ENCODE results near the gene LUC7L2. TPM values are rescaled to one million over a fixed set of nuclear protein-coding genes. Genes with fewer than 3 reads are reported as not detected.
"Not testable (repeated sequence)": the region's sequence is repeated elsewhere in the genome, so short reads cannot be mapped to it uniquely, and the experiment has no call there.

LUC7L2 gene
- total RNA-seq, 1 donor from 2014 or later: 56.0 TPM

DNA sequence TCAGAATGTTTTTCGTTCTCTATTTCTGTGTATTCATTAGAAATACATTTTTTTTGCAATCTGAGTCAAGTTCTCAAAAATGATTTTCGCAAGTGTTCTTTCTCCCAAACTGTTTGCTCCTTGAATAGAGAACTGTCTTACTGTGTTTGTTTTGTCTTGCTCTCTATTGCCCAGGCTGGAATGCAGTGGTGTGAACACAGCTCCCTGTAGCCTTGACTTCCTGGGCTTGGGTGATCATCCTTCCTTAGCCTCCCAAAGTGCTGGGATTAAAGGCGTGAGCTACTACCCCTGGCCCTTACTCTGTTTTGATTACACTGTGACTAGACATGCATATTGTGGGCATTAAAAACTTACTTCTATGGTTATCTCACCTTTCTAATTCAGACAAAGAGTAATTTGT, 56.7 kb downstream of the LUC7L2 start:
- no peak overlapping the region for H3K4me3 ChIP-seq (ENCODE audit: low read depth, low read length)
- no peaks in the 10 kb centered on the region for H3K36me3 ChIP-seq (ENCODE audit: control insufficient read depth, insufficient read depth, low read length)
- DNase-seq (ENCODE audit: low read depth): no peak
- TF ChIP-seq, protein P1, sequence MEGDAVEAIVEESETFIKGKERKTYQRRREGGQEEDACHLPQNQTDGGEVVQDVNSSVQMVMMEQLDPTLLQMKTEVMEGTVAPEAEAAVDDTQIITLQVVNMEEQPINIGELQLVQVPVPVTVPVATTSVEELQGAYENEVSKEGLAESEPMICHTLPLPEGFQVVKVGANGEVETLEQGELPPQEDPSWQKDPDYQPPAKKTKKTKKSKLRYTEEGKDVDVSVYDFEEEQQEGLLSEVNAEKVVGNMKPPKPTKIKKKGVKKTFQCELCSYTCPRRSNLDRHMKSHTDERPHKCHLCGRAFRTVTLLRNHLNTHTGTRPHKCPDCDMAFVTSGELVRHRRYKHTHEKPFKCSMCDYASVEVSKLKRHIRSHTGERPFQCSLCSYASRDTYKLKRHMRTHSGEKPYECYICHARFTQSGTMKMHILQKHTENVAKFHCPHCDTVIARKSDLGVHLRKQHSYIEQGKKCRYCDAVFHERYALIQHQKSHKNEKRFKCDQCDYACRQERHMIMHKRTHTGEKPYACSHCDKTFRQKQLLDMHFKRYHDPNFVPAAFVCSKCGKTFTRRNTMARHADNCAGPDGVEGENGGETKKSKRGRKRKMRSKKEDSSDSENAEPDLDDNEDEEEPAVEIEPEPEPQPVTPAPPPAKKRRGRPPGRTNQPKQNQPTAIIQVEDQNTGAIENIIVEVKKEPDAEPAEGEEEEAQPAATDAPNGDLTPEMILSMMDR (IDR thresholded peaks at IDR 0.05; ENCODE audit: insufficient read depth, low read length, poor library complexity, severe bottlenecking): no peak
- H3K27me3 ChIP-seq (ENCODE audit: control insufficient read depth, insufficient read depth, low read length): no peaks in the 10 kb centered on the region

DNA sequence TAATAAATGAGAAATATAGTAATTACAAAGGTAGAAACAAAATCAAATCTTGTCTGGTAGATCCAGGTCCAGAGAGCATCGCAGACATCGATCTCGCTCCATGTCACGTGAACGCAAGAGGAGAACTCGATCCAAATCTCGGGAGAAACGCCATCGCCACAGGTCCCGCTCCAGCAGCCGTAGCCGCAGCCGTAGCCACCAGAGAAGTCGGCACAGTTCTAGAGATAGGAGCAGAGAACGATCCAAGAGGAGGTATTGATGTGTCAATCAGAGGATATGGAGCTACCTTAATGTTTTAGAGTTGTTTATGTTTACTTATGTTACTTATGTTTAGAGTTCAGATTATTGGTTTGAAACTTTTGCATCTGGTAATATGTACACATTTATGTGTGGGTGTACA, 57.8 kb downstream of the LUC7L2 start:
- Histone ChIP-seq H3K27me3 (ENCODE audit: control insufficient read depth, insufficient read depth, low read length) (no peaks in the 10 kb centered on the region), H3K36me3 (ENCODE audit: control insufficient read depth, insufficient read depth, low read length) (no peaks in the 10 kb centered on the region), H3K4me3 (ENCODE audit: low read depth, low read length) (no peak overlapping the region)
- TF ChIP-seq, protein P1 (IDR thresholded peaks at IDR 0.05; ENCODE audit: insufficient read depth, low read length, poor library complexity, severe bottlenecking): no peak
- DNase-seq (ENCODE audit: low read depth): no peak

DNA sequence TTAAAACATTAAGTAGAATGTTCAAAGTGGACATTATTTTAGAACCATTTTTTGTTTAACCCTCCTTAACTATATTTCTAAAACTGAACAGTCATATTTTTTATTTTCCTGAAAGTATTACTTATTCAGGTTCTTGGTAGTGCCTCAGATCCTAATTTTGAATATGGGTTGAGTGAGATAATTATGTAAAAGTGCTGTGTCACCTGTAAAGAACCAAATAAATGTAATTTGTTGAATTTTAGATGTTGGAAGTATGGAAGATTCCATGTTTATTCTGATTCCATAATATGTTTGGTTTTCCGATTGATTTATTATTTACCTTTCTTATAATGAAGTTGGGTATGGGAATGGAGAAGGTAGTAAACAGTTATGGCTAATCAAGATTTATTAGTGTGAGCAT, 61.4 kb downstream of the LUC7L2 start:
- DNase-seq (ENCODE audit: low read depth): no peak
- H3K4me3 ChIP-seq (ENCODE audit: low read depth, low read length): no peak overlapping the region
- TF ChIP-seq, protein P1 (IDR thresholded peaks at IDR 0.05; ENCODE audit: insufficient read depth, low read length, poor library complexity, severe bottlenecking): no peak
- no peaks in the 10 kb centered on the region for H3K27me3 ChIP-seq (ENCODE audit: control insufficient read depth, insufficient read depth, low read length)
- H3K36me3 ChIP-seq (ENCODE audit: control insufficient read depth, insufficient read depth, low read length): no peaks in the 10 kb centered on the region

DNA sequence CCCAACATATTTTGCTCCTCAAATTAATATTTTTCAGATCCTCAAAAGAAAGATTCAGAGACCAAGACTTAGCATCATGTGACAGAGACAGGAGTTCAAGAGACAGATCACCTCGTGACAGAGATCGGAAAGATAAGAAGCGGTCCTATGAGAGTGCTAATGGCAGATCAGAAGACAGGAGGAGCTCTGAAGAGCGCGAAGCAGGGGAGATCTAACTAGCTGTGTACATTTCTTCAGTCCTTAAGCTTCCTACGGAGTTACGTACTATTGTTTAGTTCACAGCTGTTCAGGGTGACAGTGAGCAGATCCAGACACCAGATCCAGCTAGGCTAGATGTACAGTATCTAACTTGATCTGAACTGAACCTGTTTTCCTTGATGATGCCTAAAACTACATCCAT, 62.4 kb downstream of the LUC7L2 start:
- H3K36me3 ChIP-seq (ENCODE audit: control insufficient read depth, insufficient read depth, low read length): no peaks in the 10 kb centered on the region
- H3K4me3 ChIP-seq (ENCODE audit: low read depth, low read length): no peak overlapping the region
- H3K27me3 ChIP-seq (ENCODE audit: control insufficient read depth, insufficient read depth, low read length): no peaks in the 10 kb centered on the region
- TF ChIP-seq, protein P1 (IDR thresholded peaks at IDR 0.05; ENCODE audit: insufficient read depth, low read length, poor library complexity, severe bottlenecking): no peak
- no peak for DNase-seq (ENCODE audit: low read depth)

DNA sequence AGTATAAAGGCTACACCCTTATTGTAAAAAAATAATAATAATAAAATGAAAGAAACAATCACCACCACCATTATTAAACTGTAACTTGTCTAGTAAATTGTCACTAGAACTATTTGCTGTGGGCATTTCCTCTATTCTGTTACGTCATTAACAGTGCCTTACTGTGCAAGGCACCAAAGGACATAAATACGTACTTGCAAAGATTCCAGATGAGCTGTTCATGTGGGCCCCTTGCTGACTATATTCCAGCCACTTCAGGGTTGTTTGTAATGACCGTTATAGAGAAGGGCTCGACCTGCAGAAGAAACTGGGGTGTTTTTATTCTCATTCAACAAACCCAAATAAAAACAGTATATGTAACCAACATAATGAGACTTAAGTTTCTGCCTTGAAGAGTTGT, 63.4 kb downstream of the LUC7L2 start:
- DNase-seq (ENCODE audit: low read depth): no peak
- Histone ChIP-seq H3K27me3 (ENCODE audit: control insufficient read depth, insufficient read depth, low read length) (no peaks in the 10 kb centered on the region), H3K36me3 (ENCODE audit: control insufficient read depth, insufficient read depth, low read length) (no peaks in the 10 kb centered on the region), H3K4me3 (ENCODE audit: low read depth, low read length) (no peak overlapping the region)
- TF ChIP-seq, protein P1 (IDR thresholded peaks at IDR 0.05; ENCODE audit: insufficient read depth, low read length, poor library complexity, severe bottlenecking): no peak

DNA sequence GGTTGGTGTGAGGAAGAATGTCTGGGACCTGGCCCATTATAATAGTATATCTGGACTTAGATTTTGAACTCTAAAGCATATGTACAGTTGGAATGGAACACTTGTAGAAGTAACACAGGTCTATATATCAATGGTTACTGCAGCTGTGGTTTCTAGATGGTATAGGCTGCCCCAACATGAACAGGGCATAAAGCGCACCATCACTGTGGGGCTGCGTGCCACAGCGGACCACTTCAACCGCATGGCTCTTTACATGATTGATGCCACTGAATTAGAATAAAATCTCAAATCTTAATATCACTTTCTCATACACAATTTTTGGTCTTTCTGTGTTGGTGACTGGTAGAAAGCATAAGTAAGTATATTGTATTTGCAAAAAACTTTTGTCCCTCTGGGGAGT, 64.3 kb downstream of the LUC7L2 start:
- Histone ChIP-seq H3K36me3 (ENCODE audit: control insufficient read depth, insufficient read depth, low read length) (no peaks in the 10 kb centered on the region), H3K27me3 (ENCODE audit: control insufficient read depth, insufficient read depth, low read length) (no peaks in the 10 kb centered on the region), H3K4me3 (ENCODE audit: low read depth, low read length) (no peak overlapping the region)
- TF ChIP-seq, protein P1 (IDR thresholded peaks at IDR 0.05; ENCODE audit: insufficient read depth, low read length, poor library complexity, severe bottlenecking): no peak
- no peak for DNase-seq (ENCODE audit: low read depth)

DNA sequence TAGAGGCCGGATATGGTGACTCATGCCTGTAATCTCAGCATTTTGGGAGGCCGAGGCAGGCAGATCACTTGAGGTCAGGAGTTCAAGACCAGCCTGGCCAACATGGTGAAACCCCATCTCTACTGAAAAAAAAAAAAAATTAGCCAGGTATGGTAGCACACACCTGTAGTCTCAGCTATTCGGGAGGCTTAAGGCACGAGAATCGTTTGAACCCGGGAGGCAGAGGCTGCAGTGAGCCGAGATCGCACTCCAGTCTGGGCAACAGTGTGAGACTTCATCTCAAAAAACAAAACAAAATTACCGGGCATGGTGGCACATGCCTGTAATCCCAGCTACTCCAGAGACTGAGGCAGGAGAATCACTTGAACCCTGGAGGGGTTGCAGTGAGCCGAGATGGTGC, 66.0 kb downstream of the LUC7L2 start:
- DNase-seq (ENCODE audit: low read depth); H3K36me3 ChIP-seq (ENCODE audit: control insufficient read depth, insufficient read depth, low read length); H3K27me3 ChIP-seq (ENCODE audit: control insufficient read depth, insufficient read depth, low read length); H3K4me3 ChIP-seq (ENCODE audit: low read depth, low read length): not testable (repeated sequence)

Data from kidney epithelial cell (primary cell).